Measurements from ENCODE around the gene CPNE4. TPM values are rescaled to one million over a fixed set of nuclear protein-coding genes. Genes with fewer than 3 reads are reported as not detected.

CPNE4 gene
- total and polyA plus RNA-seq, 4 donors = 0.02 to 1.6 (median 0.29) TPM

DNA sequence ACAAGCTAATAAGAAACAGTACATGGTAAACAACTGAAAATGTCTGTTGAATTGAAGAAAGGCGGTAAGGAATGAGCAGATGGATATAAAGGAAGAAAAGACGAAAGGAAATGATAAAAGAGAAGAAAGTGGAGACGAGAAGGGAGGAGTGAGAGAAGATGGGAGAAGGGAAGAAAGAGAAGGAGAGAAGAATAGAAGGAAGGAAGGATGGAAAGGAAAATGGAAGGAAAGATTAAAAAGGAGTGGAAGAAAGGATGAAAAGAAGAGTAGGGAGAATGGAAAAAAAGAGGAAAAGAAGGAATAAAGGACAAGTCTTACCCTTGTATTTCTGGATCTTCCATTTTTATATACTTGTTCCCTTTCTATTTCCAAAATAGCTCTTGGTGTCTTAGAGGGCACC, 17.7 kb downstream of the CPNE4 start:
- Histone ChIP-seq H3K36me3 (ENCODE audit: control insufficient read depth in 4 of 4, insufficient read depth in 4 of 4, low read length in 4 of 4) (no peaks in the 10 kb centered on the region), H3K4me1 (ENCODE audit: control insufficient read depth in 5 of 5, insufficient read depth in 5 of 5, low read length in 5 of 5) (no peaks in the 10 kb centered on the region), H3K4me3 (no peak overlapping the region), H3K27ac (ENCODE audit: low read depth in 1 of 2, low read length in 1 of 2) (no peak overlapping the region), H3K9ac (ENCODE audit: insufficient read depth in 1 of 2, low read length in 2 of 2) (no peak overlapping the region), H3K27me3 (ENCODE audit: control insufficient read depth in 3 of 3, insufficient read depth in 3 of 3, low read length in 2 of 3) (peaks cover 2 to 4% (median 3%) of the 10 kb centered on the region in 3 donors), H3K9me3 (ENCODE audit: control insufficient read depth in 4 of 4, insufficient read depth in 3 of 4, low read length in 3 of 4) (peaks cover 0 to 3% (median 0%) of the 10 kb centered on the region in 4 donors)
- ATAC-seq (ENCODE audit: insufficient read depth, low FRiP score) = no peak
- 89 to 90% methylated on average over 3 of the region's 3 CpGs for WGBS, 2 donors
- TF ChIP-seq CTCF (IDR thresholded peaks at IDR 0.05; ENCODE audit: control extremely low read depth, extremely low read depth) = no peak
- DNase-seq = no peak

DNA sequence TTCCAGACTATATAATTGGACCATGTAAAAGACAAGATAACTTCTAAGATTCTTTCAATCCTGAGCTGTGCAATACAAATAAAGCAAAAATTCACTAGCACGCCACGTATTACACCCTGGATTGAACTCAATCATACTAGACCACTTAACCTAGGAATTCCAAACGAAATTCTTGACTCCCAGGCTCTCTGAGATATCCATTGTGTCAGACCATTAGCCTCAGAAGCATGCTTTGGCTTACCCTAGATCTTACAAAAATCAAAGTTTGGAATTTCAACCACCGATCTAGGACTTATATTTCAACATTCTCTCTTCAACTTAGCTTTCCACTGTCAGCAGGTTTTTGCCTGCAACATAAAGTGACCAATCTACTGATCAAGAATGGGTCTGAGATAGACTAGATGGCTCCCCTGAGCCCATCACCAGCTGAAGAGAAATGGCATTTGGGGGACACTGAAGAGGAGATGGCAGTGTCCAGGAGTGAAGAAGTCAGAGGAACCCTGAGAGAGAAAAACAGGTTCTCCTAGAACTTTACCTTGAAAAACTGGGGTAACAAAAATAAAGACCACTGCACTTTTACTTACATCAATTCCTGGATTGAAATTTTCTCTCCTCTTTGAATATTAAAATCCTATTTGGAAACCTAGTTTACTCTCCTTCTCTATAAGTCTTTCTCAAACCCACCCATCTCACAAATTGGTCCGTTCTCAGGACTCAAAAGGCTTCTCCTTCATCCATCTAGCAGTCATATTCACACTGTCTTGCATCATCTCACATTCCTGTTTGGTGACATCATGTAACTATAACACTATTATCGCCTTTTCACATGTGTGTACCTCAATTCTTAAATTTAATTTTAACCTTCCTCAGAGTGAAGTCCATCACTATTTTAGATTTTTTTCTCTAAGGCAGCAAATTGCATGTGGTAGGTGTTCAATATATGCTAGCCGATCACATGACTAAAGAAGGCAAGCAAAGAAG, 18.5 kb downstream of the CPNE4 start:
- no peak for ATAC-seq (ENCODE audit: insufficient read depth, low FRiP score)
- no peak overlapping the region for H3K9ac ChIP-seq (ENCODE audit: insufficient read depth in 1 of 2, low read length in 2 of 2)
- TF ChIP-seq CTCF (IDR thresholded peaks at IDR 0.05; ENCODE audit: control extremely low read depth, extremely low read depth) = no peak
- H3K27me3 ChIP-seq (ENCODE audit: control insufficient read depth in 3 of 3, insufficient read depth in 3 of 3, low read length in 2 of 3) = peaks cover 2 to 4% (median 3%) of the 10 kb centered on the region in 3 donors
- no peak overlapping the region for H3K4me3 ChIP-seq
- no peak overlapping the region for H3K27ac ChIP-seq (ENCODE audit: low read depth in 1 of 2, low read length in 1 of 2)
- H3K4me1 ChIP-seq (ENCODE audit: control insufficient read depth in 5 of 5, insufficient read depth in 5 of 5, low read length in 5 of 5) = no peaks in the 10 kb centered on the region
- H3K36me3 ChIP-seq (ENCODE audit: control insufficient read depth in 4 of 4, insufficient read depth in 4 of 4, low read length in 4 of 4) = no peaks in the 10 kb centered on the region
- no peak for DNase-seq
- 62 to 73% methylated on average over 7 of the region's 7 CpGs for WGBS, 2 donors
- peaks cover 0 to 3% (median 0%) of the 10 kb centered on the region in 4 donors for H3K9me3 ChIP-seq (ENCODE audit: control insufficient read depth in 4 of 4, insufficient read depth in 3 of 4, low read length in 3 of 4)

DNA sequence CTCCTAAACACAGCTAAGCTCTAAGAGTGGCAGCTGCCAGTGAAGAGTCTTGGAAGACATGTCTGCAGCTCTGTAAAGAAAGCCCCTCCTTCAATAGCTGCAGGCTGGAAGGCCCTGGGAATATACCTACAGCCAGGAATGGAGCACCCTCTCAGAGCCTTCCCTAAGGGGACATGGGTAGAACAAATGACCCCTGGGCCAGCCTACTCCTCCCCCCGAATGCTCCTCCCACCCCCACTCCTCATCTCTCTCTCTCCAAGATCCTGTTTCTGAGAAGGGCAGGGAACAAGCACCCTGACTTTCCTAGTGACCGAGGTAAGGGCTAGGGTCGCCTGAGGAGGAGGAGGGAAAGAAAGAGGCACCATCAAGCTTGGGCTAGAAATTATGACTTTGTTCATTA, 20.7 kb downstream of the CPNE4 start:
- H3K9me3 ChIP-seq (ENCODE audit: control insufficient read depth in 4 of 4, insufficient read depth in 3 of 4, low read length in 3 of 4) = peaks cover 0 to 3% (median 0%) of the 10 kb centered on the region in 4 donors
- no peak overlapping the region for H3K27ac ChIP-seq (ENCODE audit: low read depth in 1 of 2, low read length in 1 of 2)
- H3K27me3 ChIP-seq (ENCODE audit: control insufficient read depth in 3 of 3, insufficient read depth in 3 of 3, low read length in 2 of 3) = no peaks in the 10 kb centered on the region
- 59 to 67% methylated on average over 3 of the region's 3 CpGs for WGBS, 2 donors
- DNase-seq = no peak
- no peaks in the 10 kb centered on the region for H3K4me1 ChIP-seq (ENCODE audit: control insufficient read depth in 5 of 5, insufficient read depth in 5 of 5, low read length in 5 of 5)
- no peak overlapping the region for H3K4me3 ChIP-seq
- H3K9ac ChIP-seq (ENCODE audit: insufficient read depth in 1 of 2, low read length in 2 of 2) = no peak overlapping the region
- no peaks in the 10 kb centered on the region for H3K36me3 ChIP-seq (ENCODE audit: control insufficient read depth in 4 of 4, insufficient read depth in 4 of 4, low read length in 4 of 4)
- TF ChIP-seq CTCF (IDR thresholded peaks at IDR 0.05; ENCODE audit: control extremely low read depth, extremely low read depth) = no peak
- ATAC-seq (ENCODE audit: insufficient read depth, low FRiP score) = no peak

Measured in lung (tissue), 12 donors.